Activated T-cell treated with anti-CD3 and anti-CD28 coated beads, Interleukin-2, amount 50 U/mL, for 24 hours (primary cell): Measurements from ENCODE around the gene NFE2L3.

ENCODE experiments used
- DNase-seq: peaks from one replicate; pipeline ENCODE4 v3.0.0-alpha.2; 2020
- H3K27ac Mint-ChIP-seq: 2 replicates; pipeline ENCODE4 v1.8.0; 2020; ENCODE audit warnings: mild to moderate bottlenecking, mixed read lengths
- H3K27me3 Mint-ChIP-seq: 2 replicates; pipeline ENCODE4 v1.8.0; 2020; ENCODE audit warnings: mixed read lengths
- H3K36me3 Mint-ChIP-seq: 2 replicates; pipeline ENCODE4 v1.8.0; 2020; ENCODE audit warnings: low read depth, mixed read lengths
- H3K4me1 Mint-ChIP-seq: 2 replicates; pipeline ENCODE4 v1.8.0; 2020; ENCODE audit warnings: low read depth, mixed read lengths
- H3K4me3 Mint-ChIP-seq: 2 replicates; pipeline ENCODE4 v1.8.0; 2020; ENCODE audit warnings: mild to moderate bottlenecking, moderate library complexity, mixed read lengths
- H3K9me3 Mint-ChIP-seq: 2 replicates; pipeline ENCODE4 v1.8.0; 2020; ENCODE audit warnings: mixed read lengths

NFE2L3 gene

DNA sequence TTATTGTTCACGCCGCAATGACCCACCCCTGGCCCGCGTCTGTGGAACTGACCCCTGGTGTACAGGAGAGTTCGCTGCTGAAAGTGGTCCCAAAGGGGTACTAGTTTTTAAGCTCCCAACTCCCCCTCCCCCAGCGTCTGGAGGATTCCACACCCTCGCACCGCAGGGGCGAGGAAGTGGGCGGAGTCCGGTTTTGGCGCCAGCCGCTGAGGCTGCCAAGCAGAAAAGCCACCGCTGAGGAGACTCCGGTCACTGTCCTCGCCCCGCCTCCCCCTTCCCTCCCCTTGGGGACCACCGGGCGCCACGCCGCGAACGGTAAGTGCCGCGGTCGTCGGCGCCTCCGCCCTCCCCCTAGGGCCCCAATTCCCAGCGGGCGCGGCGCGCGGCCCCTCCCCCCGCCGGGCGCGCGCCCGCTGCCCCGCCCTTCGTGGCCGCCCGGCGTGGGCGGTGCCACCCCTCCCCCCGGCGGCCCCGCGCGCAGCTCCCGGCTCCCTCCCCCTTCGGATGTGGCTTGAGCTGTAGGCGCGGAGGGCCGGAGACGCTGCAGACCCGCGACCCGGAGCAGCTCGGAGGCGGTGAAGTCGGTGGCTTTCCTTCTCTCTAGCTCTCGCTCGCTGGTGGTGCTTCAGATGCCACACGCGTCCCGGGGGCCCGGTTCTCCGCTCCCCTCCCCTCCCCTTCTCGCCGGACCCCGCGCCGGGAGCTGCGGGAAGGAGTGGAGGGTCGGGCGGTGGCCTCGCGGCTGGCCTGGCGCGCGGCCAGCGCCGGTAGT, 49.4 kb downstream of the NFE2L3 start, which contains the start of gene CBX3:
Gene CBX3, plus strand, starts transcription at position 499 of the 772 bp plus-strand sequence. CDS start 1,254 bp downstream, outside the sequence.
- Mint-ChIP-seq H3K4me3 (peak within 1 kb of the TSS; percentile 100), H3K27ac (peak within 1 kb of the TSS; percentile 100), H3K9me3 (no peaks in the 10 kb centered on the region), H3K4me1 (peaks cover 39% of the 10 kb centered on the region), H3K27me3 (no peaks in the 10 kb centered on the region), H3K36me3 (peaks cover 86% of the 10 kb centered on the region)
- peak; percentile 94 for DNase-seq

DNA sequence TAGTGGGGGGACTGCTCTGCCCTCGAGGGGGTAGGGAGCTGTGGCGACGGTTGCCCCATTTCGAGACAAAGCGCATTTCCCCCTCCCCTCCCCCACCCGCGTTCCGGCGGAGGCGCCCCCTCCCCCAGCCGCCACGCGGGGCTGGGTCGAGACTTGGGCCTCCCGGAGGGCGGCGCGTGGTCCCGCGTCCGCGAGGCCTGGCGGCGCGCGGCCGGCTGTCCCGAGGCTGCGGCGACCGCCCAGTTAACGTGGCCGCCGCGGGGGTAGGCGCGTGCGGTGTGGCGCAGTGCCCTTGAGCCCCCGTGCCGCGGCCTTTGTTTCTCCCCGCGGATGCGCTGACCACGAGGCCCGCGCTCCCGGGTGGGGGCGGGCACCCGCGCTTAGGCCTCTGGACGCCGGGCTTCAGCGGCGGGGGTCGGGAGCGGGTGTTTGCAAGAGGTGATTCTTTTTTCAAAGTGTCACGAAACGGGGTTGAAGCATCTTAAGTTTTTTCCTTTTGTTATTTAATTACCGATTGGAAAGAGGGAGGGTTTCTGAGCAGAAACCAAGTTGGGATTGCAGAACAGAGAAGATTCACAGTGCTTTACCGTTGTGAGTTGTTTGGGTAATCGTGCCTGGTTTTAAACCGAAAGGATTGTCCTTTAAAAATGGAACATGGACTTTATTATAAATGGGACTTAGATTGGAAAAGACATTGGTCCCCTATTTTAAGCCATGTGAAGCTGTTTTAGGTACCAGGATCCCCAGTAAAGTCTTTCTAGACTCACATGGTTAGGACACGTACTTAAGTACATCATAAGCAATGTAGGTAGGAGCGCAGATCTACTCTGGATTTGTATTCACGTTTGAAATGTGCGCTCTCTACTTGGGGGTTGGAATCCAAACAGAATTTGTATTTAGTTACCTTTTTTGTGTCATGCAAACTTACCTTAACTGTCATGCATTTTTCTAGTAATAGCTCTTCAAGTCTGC, 50.3 kb downstream of the NFE2L3 start:
- peaks cover 37% of the 10 kb centered on the region for H3K4me1 Mint-ChIP-seq
- H3K27ac Mint-ChIP-seq, result peak overlapping the region; percentile 95
- peak; percentile 83 for DNase-seq
- H3K27me3 Mint-ChIP-seq, result no peaks in the 10 kb centered on the region
- no peaks in the 10 kb centered on the region for H3K9me3 Mint-ChIP-seq
- peaks cover 86% of the 10 kb centered on the region for H3K36me3 Mint-ChIP-seq
- H3K4me3 Mint-ChIP-seq, result peak overlapping the region; percentile 92

DNA sequence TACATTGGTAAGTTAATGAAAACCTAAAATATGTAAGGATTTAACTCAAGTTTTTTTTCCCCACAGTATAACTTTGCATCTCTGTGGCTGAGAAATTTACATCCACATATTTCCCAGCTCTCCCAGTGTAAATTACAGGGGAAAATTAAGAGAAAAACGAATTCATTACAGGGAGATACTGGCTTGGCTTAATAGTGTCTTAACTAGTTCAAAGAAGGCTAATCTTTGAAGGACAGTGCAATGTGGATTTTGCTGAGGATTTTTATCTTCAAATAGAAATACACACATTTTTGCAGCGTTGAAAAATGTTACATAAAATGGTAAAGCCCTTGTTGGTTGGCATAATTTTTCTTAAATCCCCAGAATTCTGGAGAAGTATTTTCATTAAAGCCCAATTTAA, 51.0 kb downstream of the NFE2L3 start:
- H3K36me3 Mint-ChIP-seq, result peaks cover 87% of the 10 kb centered on the region
- DNase-seq, result no peak
- peaks cover 41% of the 10 kb centered on the region for H3K4me1 Mint-ChIP-seq
- no peaks in the 10 kb centered on the region for H3K9me3 Mint-ChIP-seq
- peak overlapping the region; percentile 92 for H3K4me3 Mint-ChIP-seq
- H3K27ac Mint-ChIP-seq, result peak overlapping the region; percentile 95
- no peaks in the 10 kb centered on the region for H3K27me3 Mint-ChIP-seq

DNA sequence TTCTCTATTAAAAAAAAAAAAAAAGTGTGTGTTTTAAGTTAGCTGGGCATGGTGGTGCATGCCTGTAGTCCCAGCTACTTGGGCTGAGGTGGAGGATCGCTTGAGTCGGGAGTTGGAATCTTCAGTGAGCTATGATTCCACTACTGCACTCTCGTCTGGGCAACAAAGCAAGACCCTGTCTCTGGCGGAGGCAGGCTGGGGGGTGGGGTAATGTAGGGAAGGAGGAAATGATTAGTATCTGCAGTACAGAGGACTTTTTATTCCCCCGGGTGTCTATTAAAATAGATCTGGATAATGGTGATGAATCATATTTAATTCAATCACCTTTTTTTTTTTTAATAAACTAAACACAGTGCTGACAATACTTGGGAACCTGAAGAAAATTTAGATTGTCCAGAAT, 56.0 kb downstream of the NFE2L3 start:
- Mint-ChIP-seq H3K27ac (peak overlapping the region; percentile 81), H3K4me3 (no peak overlapping the region), H3K36me3 (peaks cover 97% of the 10 kb centered on the region), H3K27me3 (no peaks in the 10 kb centered on the region), H3K9me3 (no peaks in the 10 kb centered on the region), H3K4me1 (peaks cover 58% of the 10 kb centered on the region)
- DNase-seq, result no peak

DNA sequence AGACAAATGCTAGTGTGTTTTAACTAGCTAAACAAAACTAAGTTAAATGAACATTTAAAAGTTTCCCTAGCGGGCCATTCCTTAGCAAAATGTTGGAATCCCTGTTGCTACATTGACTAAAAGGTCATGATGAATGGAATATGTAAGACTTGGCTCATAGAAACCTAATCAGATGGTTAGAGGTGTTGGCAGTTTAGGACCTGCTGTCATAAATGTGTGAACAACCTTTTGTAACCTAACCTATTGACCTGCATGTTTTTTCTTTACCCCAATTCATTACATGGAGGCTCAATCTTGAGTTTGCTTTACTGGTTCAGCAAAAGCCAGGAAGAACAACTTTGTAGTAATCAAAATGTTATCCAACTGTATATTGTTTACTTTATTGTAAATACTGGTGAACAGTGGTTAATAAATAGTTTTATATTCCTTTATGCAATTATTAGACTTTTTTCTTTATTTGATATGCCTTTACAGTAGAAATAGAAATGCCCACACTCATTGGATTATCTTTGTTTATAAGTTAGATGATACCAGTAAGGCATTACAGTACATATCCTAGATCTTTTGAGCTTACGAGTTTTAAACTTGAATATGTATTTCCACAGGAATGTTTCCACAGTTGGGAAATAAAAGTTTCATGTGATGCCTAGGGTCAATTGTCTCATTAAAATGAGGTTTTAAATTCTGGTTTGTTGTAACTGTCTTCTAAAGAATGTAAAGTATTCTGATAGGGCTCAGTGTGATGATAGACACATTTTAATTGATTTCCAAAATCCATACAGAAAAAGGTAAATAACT, 61.1 kb downstream of the NFE2L3 start:
- no peak overlapping the region for H3K4me3 Mint-ChIP-seq
- no peak for DNase-seq
- peaks cover 58% of the 10 kb centered on the region for H3K36me3 Mint-ChIP-seq
- H3K9me3 Mint-ChIP-seq, result no peaks in the 10 kb centered on the region
- H3K4me1 Mint-ChIP-seq, result peaks cover 35% of the 10 kb centered on the region
- H3K27ac Mint-ChIP-seq, result no peak overlapping the region
- H3K27me3 Mint-ChIP-seq, result no peaks in the 10 kb centered on the region

DNA sequence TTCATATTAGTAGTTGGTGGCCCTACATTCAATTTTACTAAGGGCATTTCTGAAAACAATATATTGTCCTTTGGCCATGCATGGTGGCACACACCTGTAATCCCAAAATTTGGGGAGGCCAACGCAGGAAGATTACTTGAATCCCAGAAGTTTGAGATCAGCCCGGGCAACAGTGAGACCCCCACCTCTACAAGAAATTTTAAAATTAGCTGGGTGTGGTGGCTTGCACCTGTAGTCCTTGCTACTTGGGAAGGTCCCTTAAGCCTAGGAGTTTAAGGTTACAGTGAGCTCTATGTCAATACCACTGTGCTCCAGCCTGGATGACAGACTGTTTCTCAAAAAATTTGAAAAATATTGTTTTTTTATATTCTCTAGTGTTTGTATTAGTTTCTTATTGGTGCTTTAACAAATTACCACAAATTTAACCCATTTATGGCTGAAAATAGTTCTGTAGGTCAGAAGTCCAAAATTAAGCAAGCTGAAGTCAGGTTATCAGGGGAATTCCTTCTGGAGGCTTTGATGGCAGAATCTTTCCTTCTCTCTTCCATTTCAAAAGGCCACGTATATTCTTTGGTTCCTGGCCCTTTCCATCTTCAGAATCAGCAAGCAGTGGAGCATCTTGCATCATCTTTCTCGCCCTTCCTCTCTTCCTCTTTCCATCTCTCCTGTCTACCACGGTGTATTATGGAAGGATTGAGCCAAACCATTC, 62.0 kb downstream of the NFE2L3 start:
- no peak overlapping the region for H3K4me3 Mint-ChIP-seq
- H3K27ac Mint-ChIP-seq, result peak overlapping the region; percentile 19

DNA sequence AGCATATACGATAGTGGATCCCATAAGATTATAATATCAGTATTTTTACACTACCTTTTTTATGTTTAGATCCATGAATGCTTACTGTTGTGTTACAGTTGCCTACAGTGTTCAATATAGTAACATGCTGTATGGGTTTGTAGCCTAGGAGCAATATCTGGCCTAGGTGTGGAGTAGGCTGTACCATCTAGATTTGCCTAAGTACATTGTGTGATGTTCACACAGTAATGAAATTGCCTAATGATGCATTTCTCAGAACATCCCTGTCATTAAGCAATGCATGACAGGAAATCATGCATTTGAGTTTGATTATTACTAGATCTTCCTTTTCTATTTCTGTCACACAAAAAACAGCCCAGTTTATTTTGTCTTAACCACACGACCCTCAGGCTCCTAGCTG, 64.1 kb downstream of the NFE2L3 start:
- Mint-ChIP-seq H3K9me3 (no peaks in the 10 kb centered on the region), H3K36me3 (peaks cover 32% of the 10 kb centered on the region), H3K27me3 (no peaks in the 10 kb centered on the region), H3K4me3 (no peak overlapping the region), H3K4me1 (peaks cover 22% of the 10 kb centered on the region), H3K27ac (no peak overlapping the region)
- no peak for DNase-seq

More for the DNA sequence above, 62.0 kb downstream of the NFE2L3 start:
- DNase-seq, result no peak
- H3K4me1 Mint-ChIP-seq, result peaks cover 35% of the 10 kb centered on the region
- no peaks in the 10 kb centered on the region for H3K27me3 Mint-ChIP-seq
- H3K36me3 Mint-ChIP-seq, result peaks cover 52% of the 10 kb centered on the region
- H3K9me3 Mint-ChIP-seq, result no peaks in the 10 kb centered on the region

DNA sequence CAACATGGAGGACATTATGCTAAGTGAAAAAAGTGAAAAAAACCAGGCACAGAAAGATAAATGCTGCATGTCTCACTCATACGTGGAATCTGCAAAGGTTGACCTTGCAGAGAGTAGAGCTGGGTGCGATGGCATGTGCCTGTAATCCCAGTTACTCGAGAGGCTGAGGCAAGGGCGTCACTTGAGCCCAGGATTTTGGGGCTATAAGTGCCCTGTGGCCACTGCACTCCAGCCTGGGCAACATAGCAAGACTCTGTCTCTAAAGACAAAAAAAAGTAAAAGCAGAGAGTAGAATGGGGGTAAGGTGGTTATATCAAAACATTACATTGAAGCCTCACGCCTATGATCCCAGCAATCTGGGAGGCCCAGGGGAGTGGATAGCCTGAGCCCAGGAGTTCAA, 72.4 kb downstream of the NFE2L3 start:
- no peak for DNase-seq
- Mint-ChIP-seq H3K36me3 (no peaks in the 10 kb centered on the region), H3K4me1 (no peaks in the 10 kb centered on the region), H3K9me3 (no peaks in the 10 kb centered on the region), H3K27ac (no peak overlapping the region), H3K4me3 (no peak overlapping the region), H3K27me3 (peaks cover 5% of the 10 kb centered on the region)

DNA sequence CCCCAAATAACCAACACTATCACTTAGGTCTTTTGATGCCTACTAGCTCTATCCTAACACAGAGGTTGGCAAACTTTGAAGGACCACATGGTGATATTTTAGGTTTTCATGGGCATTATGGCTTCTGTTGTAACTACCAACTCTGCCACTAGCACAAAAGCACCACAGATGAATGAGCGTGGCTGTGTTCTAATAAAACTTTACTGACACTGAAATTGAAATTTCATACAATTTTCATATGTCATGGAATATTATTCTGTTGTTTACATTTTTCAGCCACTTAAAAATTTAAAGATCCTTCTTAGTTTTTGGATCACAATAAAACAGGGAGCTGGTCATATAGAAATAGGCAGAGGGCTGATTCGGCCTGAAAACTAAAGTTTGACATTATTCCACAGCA, 76.0 kb downstream of the NFE2L3 start:
- Mint-ChIP-seq H3K27ac (no peak overlapping the region), H3K27me3 (peaks cover 5% of the 10 kb centered on the region), H3K4me1 (no peaks in the 10 kb centered on the region), H3K4me3 (no peak overlapping the region), H3K36me3 (no peaks in the 10 kb centered on the region), H3K9me3 (no peaks in the 10 kb centered on the region)
- no peak for DNase-seq

DNA sequence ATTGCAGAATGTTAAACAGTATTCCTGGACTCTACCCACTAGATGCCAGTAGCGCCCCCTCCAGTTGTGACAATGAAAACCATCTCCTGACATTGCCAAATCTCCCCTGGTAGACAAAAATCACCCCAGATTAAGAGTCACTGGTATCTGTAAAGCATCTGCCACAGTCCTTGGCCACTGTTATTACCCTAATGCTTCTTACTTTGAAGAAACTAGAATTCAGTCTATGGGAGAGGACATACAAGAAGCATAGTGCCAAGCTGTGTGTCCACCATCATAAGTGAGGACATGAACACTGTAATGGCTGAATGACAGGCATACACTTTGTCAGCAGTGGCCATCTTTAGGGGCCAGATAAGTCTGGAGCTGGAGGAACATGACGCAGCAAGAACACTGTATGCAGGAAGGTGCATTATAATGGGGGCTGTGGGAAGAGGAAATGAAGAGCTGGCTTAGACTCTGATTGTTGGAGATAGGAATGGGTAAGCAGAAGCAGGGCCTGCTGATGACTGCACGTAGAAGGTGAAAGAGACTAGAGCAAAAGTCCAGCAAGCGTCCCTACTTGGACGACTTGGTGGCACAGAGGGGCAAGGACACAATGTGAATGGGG, 82.0 kb downstream of the NFE2L3 start:
- H3K27ac Mint-ChIP-seq, result no peak overlapping the region
- no peaks in the 10 kb centered on the region for H3K9me3 Mint-ChIP-seq
- DNase-seq, result no peak
- peaks cover 4% of the 10 kb centered on the region for H3K4me1 Mint-ChIP-seq
- no peak overlapping the region for H3K4me3 Mint-ChIP-seq
- no peaks in the 10 kb centered on the region for H3K27me3 Mint-ChIP-seq
- H3K36me3 Mint-ChIP-seq, result no peaks in the 10 kb centered on the region
